IPS DF 4.7 (cell line): ENCODE data around the gene TJP3.

Source experiments
- DNase-seq: peaks from one replicate; pipeline ENCODE4 v3.0.0-alpha.2; 2013; ENCODE audit warnings: low spot score; ENCODE audit errors: extremely low read depth

TJP3 gene

GRCh38 chr19:3766520-3766919 lies 58.3 kb downstream of the TJP3 start:
- DNase-seq = no peak

- no peak for DNase-seq
These were observed 58.9 kb downstream of the TJP3 start for GRCh38 chr19:3767050-3767449.

- DNase-seq = no peak
These were observed 60.0 kb downstream of the TJP3 start for GRCh38 chr19:3768015-3768747.

DNA sequence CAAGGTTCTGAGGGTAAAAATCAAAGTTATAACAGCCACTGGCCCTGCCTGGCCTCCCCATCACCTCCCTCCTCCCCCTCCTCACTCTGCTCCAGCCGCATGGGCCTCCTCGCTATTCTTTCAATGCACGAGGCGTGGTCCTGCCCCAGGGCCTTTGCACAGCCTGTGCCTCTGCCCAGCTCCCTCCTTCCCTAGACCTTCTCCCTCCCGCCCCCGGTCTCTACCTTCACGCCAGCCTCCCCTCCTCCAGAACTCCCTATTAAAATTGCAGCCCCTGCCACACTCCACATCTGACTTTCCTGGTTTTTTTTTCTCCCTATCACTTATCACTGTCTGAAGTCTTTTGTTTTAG lies 60.5 kb downstream of the TJP3 start:
- DNase-seq = no peak

- no peak for DNase-seq
These were observed 61.3 kb downstream of the TJP3 start for GRCh38 chr19:3769494-3769893.

GRCh38 chr19:3770136-3770999 lies 62.2 kb downstream of the TJP3 start:
- no peak for DNase-seq

DNA sequence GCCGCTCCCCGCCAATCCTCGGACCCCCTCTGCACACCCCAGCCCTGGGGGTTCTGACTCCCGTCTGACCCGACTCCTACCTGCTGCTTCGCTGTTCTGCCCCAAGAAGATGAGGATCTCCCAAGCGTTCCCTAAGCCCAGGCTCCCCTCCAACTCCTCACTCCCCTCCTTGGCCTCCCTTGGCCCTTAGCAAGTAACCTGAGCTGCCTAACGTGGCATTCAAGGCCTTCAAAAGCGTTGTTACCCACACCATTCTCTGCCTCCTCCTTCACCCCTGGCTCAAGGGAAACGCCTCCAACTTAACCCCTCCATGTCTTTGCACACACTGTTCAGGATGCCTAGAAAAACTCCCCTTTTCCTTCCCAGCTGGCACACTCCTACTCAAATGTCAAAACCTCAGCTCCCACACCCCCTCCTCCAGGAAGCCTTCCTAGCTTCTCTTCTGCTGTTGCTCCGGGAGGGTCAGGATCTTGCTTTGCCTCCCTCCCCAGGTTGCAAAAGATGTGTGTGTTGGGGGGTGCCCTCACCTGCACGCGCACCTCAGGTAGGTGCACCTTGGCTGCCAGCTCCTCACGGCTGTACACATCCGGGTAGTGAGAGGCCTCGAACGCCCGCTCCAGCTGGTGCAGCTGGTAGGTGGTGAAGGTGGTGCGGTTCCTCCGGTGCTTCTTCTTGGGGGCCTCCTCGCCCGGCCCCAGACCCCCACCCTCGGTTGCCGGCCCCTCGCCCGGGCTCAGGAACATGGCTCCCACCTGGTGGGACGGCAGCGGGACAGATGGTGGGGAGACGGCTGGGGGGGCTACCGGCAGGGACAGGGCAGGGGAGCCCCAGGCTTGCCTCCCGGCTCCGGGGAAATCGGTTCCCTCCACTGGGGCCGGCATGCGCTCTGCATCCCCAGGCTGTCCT lies 63.1 kb downstream of the TJP3 start:
- no peak for DNase-seq

GRCh38 chr19:3771906-3772455 lies 63.8 kb downstream of the TJP3 start, which contains the start of gene RAX2:
RAX2 (minus strand) TSS chr19:3772228; CDS start chr19:3771742, 486 bp downstream.
- no peak for DNase-seq

- no peak for DNase-seq
These were observed 65.8 kb downstream of the TJP3 start for GRCh38 chr19:3773814-3774515.

- no peak for DNase-seq
These were observed 66.6 kb downstream of the TJP3 start for GRCh38 chr19:3774621-3775373.

DNA sequence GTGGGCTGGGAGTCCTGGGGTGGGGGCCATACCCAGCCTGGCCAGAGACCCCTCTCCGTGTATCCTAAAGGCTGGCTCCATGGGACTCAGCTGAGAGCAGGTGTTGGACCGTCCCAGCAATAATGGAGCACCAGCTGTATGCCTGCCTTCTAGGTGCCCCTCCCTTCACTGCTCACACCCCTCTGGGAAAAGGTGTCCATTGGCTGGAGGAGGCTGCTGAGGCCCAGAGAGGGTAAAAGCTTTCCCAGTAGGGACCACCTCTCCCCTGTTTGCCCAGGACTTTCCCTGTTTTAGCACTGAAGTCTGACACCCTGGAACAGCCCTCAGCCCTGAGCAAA lies 67.2 kb downstream of the TJP3 start:
- DNase-seq = no peak

GRCh38 chr19:3775831-3776230 lies 67.6 kb downstream of the TJP3 start:
- DNase-seq = no peak

DNA sequence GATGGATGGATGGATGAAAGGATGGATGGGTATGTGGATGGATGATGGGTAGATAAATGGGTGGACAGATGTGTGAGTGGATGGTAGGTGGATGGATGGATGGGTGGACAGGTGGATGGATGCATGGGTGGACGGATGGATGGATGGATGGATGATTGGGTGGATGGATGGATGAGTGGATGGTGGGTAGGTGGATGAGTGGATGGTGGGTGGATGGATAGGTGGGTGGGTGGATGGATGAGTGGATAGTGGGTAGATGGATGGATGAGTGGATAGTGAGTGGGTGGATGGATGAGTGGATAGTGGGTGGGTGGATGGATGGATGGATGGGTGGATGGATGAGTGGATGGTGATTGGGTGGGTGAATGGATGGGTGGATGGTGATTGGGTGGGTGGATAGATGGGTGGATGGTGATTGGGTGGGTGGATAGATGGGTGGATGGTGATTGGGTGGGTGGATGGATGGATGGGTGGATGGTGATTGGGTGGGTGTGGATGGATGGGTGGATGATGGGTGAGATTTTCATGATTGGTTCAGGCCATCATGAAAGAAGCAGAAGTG lies 68.4 kb downstream of the TJP3 start:
- DNase-seq = no peak

GRCh38 chr19:3778104-3778867 lies 70.1 kb downstream of the TJP3 start:
- DNase-seq = no peak

- no peak for DNase-seq
These were observed 70.9 kb downstream of the TJP3 start for GRCh38 chr19:3778899-3779723.

- DNase-seq = no peak
These were observed 72.7 kb downstream of the TJP3 start for GRCh38 chr19:3780786-3781304.

DNA sequence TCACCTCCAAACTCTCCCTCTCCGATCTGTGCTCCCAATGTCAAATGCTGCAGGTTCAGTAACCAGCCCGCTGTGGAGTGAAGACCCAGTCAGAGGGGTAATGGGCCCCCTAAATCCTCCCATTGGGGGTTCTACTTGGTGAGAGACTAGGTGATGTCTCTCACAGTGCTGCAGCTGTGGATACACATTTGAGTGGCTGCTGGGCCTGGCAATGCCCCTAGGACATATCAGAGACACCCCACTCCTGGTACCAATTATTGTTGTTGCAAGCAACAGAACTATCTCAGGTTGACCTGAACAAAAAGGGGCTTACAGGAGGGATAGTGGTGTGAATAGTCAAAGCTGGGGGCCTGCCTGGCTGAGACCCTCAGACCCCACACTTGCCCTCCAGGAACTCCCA lies 73.4 kb downstream of the TJP3 start:
- no peak for DNase-seq

GRCh38 chr19:3782330-3782729 lies 74.1 kb downstream of the TJP3 start:
- DNase-seq = no peak
